Caco-2 (cell line): ENCODE measurements around the gene TGM5. TPM values are rescaled to one million over a fixed set of nuclear protein-coding genes. Genes with fewer than 3 reads are reported as not detected.

ENCODE experiments used
- BruUV-seq: library from RNA; stranded (reverse); fragments of 400-500 nt; replicated peaks from 2 replicates; lab custom pipeline; 2021; lab: Mats Ljungman, UMichigan
- CTCF ChIA-PET: fragments of 300-600 bp; sonication (Branson Sonifier 250); formaldehyde crosslinking; loops from one replicate; lab custom pipeline; 2022; ENCODE audit warnings: antibody characterized with exemption; lab: Charles Lee
- POLR2A ChIA-PET: fragments of 300-600 bp; sonication (Branson Sonifier 250); formaldehyde crosslinking; loops from one replicate; lab custom pipeline; 2022; ENCODE audit warnings: antibody characterized with exemption; lab: Charles Lee
- DNase-seq, 2 experiments: peaks; one replicate each; pipeline versions ENCODE4 v3.0.0 to v3.0.0-alpha.2; 2020 to 2022
- H3K27me3 ChIP-seq: replicated peaks from 2 replicates; pipeline ENCODE4 v1.6.0; 2011; ENCODE audit warnings: low read length; ENCODE audit not compliant: control insufficient read depth, insufficient read depth
- H3K36me3 ChIP-seq: 2 replicates; pipeline ENCODE4 v1.5.1; 2011; ENCODE audit warnings: low read length; ENCODE audit not compliant: control insufficient read depth, insufficient read depth
- H3K4me1 ChIP-seq: fragments of 250-450 bp; sonication (Bioruptor Pico); 2 replicates; pipeline ENCODE4 v1.5.1; 2020; ENCODE audit warnings: mild to moderate bottlenecking
- H3K4me3 ChIP-seq: 2 replicates; pipeline ENCODE4 v1.5.1; 2011; ENCODE audit warnings: low read depth, mild to moderate bottlenecking, control low read depth, low read length
- H3K9me3 ChIP-seq: fragments of 250-450 bp; sonication (Bioruptor Pico); 2 replicates; pipeline ENCODE4 v1.5.1; 2020; ENCODE audit warnings: mild to moderate bottlenecking, moderate library complexity
- H3K27ac Mint-ChIP-seq: one replicate; pipeline ENCODE4 v1.8.0; 2022; ENCODE audit warnings: mixed read lengths; ENCODE audit not compliant: unreplicated experiment
- H3K27me3 Mint-ChIP-seq: one replicate; pipeline ENCODE4 v1.8.0; 2022; ENCODE audit warnings: mixed read lengths; ENCODE audit not compliant: insufficient read depth, unreplicated experiment
- H3K36me3 Mint-ChIP-seq: one replicate; pipeline ENCODE4 v1.8.0; 2022; ENCODE audit warnings: mild to moderate bottlenecking, mixed read lengths; ENCODE audit not compliant: insufficient read depth, unreplicated experiment
- H3K4me1 Mint-ChIP-seq: one replicate; pipeline ENCODE4 v1.8.0; 2022; ENCODE audit warnings: low read depth, mixed read lengths; ENCODE audit not compliant: unreplicated experiment
- H3K4me3 Mint-ChIP-seq: one replicate; pipeline ENCODE4 v1.8.0; 2022; ENCODE audit warnings: mild to moderate bottlenecking, moderate library complexity, mixed read lengths; ENCODE audit not compliant: unreplicated experiment
- H3K9me3 Mint-ChIP-seq: one replicate; pipeline ENCODE4 v1.8.0; 2022; ENCODE audit warnings: mixed read lengths; ENCODE audit not compliant: unreplicated experiment
- CTCF ChIP-seq, 2 experiments: fragments of 200-600 bp in 1 of 2; IDR thresholded peaks; 1 replicate in 1 of 2; 2 replicates in 1 of 2; pipeline versions ENCODE4 v1.5.1 to v1.8.0; 2011 to 2022; ENCODE audit warnings: antibody characterized with exemption in 1 of 2, control low read depth in 1 of 2, inconsistent platforms in 1 of 2, low read depth in 1 of 2, low read length in 1 of 2, mild to moderate bottlenecking in 1 of 2, moderate library complexity in 1 of 2; ENCODE audit not compliant: insufficient read depth in 1 of 2, severe bottlenecking in 1 of 2, unreplicated experiment in 1 of 2
- intact Hi-C: fragments of 100-400 bp; cut with micrococcal nuclease; formaldehyde crosslinking; loops from one replicate; pipeline ENCODE4 v1.10.0; 2022; ENCODE audit not compliant: unreplicated experiment
- total RNA-seq: library from RNA; stranded (reverse); gene quantifications from 2 replicates; pipeline ENCODE4 v1.2.3, GENCODE V29; 2022

TGM5 gene
- total RNA-seq, 1 experiment from 2014 or later = not detected

- Histone ChIP-seq H3K4me1 (peaks cover 14% of the 10 kb centered on the region), H3K4me3 (no peak within 1 kb of the TSS), H3K9me3 (no peaks in the 10 kb centered on the region), H3K27me3 (no peaks in the 10 kb centered on the region), H3K36me3 (no peaks in the 10 kb centered on the region)
- H3K27me3 Mint-ChIP-seq = no peaks in the 10 kb centered on the region
- DNase-seq = no peak
- TF ChIP-seq CTCF (IDR thresholded peaks at IDR 0.05; ENCODE audit: insufficient read depth in 1 of 2, low read depth in 1 of 2, low read length in 1 of 2, severe bottlenecking in 1 of 2, unreplicated experiment in 1 of 2) = no peak
- H3K36me3 Mint-ChIP-seq = peaks cover 4% of the 10 kb centered on the region
- BruUV-seq = no TSS peak
- ChIA-PET POLR2A (no interaction called here), CTCF (no interaction called here)
- peaks cover 16% of the 10 kb centered on the region for H3K4me1 Mint-ChIP-seq
- no peak within 1 kb of the TSS for H3K27ac Mint-ChIP-seq
- no peaks in the 10 kb centered on the region for H3K9me3 Mint-ChIP-seq
- H3K4me3 Mint-ChIP-seq = no peak within 1 kb of the TSS
- intact Hi-C loops = no loop called here
Measured at GRCh38 chr15:43302205-43302817, 35.6 kb upstream of the TGM5 start, which contains the start of gene TGM7. Gene TGM7, minus strand, starts transcription at chr15:43302255.

- Histone ChIP-seq H3K36me3 (no peaks in the 10 kb centered on the region), H3K9me3 (no peaks in the 10 kb centered on the region), H3K4me1 (peaks cover 14% of the 10 kb centered on the region), H3K4me3 (no peak overlapping the region), H3K27me3 (no peaks in the 10 kb centered on the region)
- peak; percentile 18 to 56 for DNase-seq
- H3K27me3 Mint-ChIP-seq = no peaks in the 10 kb centered on the region
- no peak overlapping the region for H3K27ac Mint-ChIP-seq
- H3K4me3 Mint-ChIP-seq = no peak overlapping the region
- BruUV-seq = no TSS peak
- H3K36me3 Mint-ChIP-seq = peaks cover 4% of the 10 kb centered on the region
- ChIA-PET CTCF (interaction anchor here (0.6 kb wide), 1 partner anchor 629 kb away, joined by 5 read pairs; no protein-coding TSS in a partner anchor), POLR2A (no interaction called here)
- TF ChIP-seq CTCF (IDR thresholded peaks at IDR 0.05; ENCODE audit: insufficient read depth in 1 of 2, low read depth in 1 of 2, low read length in 1 of 2, severe bottlenecking in 1 of 2, unreplicated experiment in 1 of 2) = no peak
- intact Hi-C loops = no loop called here
- H3K4me1 Mint-ChIP-seq = peaks cover 16% of the 10 kb centered on the region
- H3K9me3 Mint-ChIP-seq = no peaks in the 10 kb centered on the region
Measured at GRCh38 chr15:43299884-43300283, 33.2 kb upstream of the TGM5 start.

- no peak for DNase-seq
- no peaks in the 10 kb centered on the region for H3K9me3 Mint-ChIP-seq
- no peaks in the 10 kb centered on the region for H3K27me3 ChIP-seq
- ChIA-PET POLR2A (no interaction called here), CTCF (no interaction called here)
- no TSS peak for BruUV-seq
- intact Hi-C loops = no loop called here
- no peak overlapping the region for H3K4me3 ChIP-seq
- no peaks in the 10 kb centered on the region for H3K27me3 Mint-ChIP-seq
- peaks cover 16% of the 10 kb centered on the region for H3K4me1 Mint-ChIP-seq
- peaks cover 4% of the 10 kb centered on the region for H3K36me3 Mint-ChIP-seq
- no peak overlapping the region for H3K4me3 Mint-ChIP-seq
- peaks cover 14% of the 10 kb centered on the region for H3K4me1 ChIP-seq
- H3K9me3 ChIP-seq = no peaks in the 10 kb centered on the region
- H3K36me3 ChIP-seq = no peaks in the 10 kb centered on the region
- no peak for TF ChIP-seq CTCF (IDR thresholded peaks at IDR 0.05; ENCODE audit: insufficient read depth in 1 of 2, low read depth in 1 of 2, low read length in 1 of 2, severe bottlenecking in 1 of 2, unreplicated experiment in 1 of 2)
- H3K27ac Mint-ChIP-seq = no peak overlapping the region
Measured at GRCh38 chr15:43299411-43299810, 32.7 kb upstream of the TGM5 start.
